C4-2B (cell line): Measurements from ENCODE around the gene SEMA5B.

ENCODE experiments used
- ZFX ChIP-seq: fragments of 450-650 bp; IDR thresholded peaks from 2 replicates; pipeline ENCODE4 v1.6.1; 2017
- TF ChIP-seq, protein P1 (sequence below): fragments of 450-650 bp; conservative IDR thresholded peaks from 2 replicates; pipeline ENCODE4 v1.5.1; 2017; ENCODE audit warnings: mild to moderate bottlenecking

DNA sequence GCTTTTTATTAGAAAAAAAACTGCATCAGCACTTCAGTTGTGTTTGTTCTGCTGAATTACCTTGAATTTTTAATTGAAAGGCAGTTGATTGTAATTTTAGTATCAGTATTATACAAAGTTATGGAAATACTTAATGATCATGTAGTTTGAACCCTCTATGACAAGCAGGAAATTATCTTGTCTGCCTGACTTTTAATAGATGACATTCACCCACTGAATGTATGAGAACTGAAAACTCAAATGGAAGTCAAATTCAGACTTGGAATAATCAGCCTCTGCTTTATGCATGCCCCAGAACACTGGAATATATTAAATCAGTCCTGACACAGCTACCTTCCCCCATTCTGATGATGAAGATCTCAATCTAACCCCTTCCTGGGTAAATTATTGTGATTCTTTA is 159.2 kb downstream of the SEMA5B start:
- TF ChIP-seq, protein P1, sequence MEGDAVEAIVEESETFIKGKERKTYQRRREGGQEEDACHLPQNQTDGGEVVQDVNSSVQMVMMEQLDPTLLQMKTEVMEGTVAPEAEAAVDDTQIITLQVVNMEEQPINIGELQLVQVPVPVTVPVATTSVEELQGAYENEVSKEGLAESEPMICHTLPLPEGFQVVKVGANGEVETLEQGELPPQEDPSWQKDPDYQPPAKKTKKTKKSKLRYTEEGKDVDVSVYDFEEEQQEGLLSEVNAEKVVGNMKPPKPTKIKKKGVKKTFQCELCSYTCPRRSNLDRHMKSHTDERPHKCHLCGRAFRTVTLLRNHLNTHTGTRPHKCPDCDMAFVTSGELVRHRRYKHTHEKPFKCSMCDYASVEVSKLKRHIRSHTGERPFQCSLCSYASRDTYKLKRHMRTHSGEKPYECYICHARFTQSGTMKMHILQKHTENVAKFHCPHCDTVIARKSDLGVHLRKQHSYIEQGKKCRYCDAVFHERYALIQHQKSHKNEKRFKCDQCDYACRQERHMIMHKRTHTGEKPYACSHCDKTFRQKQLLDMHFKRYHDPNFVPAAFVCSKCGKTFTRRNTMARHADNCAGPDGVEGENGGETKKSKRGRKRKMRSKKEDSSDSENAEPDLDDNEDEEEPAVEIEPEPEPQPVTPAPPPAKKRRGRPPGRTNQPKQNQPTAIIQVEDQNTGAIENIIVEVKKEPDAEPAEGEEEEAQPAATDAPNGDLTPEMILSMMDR, result no peak
- no peak for TF ChIP-seq ZFX
